GM12864 (cell line): ENCODE data around the gene TBC1D1.

Experiments used
- DNase-seq: peaks from one replicate; pipeline ENCODE4 v3.0.0-alpha.2; 2011; ENCODE audit warnings: low read depth
- H3K4me3 ChIP-seq: 2 replicates; pipeline ENCODE4 v1.5.1; 2011; ENCODE audit warnings: mild to moderate bottlenecking, low read depth, low read length, control low read depth
- CTCF ChIP-seq: IDR thresholded peaks from 2 replicates; pipeline ENCODE4 v1.5.1; 2011; ENCODE audit warnings: low read depth, mild to moderate bottlenecking, moderate library complexity, low read length, control low read depth, inconsistent platforms; ENCODE audit errors: missing control alignments

The TBC1D1 gene

GRCh38 chr4:37951461-37952352 is 60.8 kb downstream of the TBC1D1 start:
- no peak for DNase-seq
- no peak overlapping the region for H3K4me3 ChIP-seq
- TF ChIP-seq CTCF = no peak

- DNase-seq = no peak
- H3K4me3 ChIP-seq = no peak overlapping the region
Measured at GRCh38 chr4:37953156-37953555, 62.3 kb downstream of the TBC1D1 start.

DNA sequence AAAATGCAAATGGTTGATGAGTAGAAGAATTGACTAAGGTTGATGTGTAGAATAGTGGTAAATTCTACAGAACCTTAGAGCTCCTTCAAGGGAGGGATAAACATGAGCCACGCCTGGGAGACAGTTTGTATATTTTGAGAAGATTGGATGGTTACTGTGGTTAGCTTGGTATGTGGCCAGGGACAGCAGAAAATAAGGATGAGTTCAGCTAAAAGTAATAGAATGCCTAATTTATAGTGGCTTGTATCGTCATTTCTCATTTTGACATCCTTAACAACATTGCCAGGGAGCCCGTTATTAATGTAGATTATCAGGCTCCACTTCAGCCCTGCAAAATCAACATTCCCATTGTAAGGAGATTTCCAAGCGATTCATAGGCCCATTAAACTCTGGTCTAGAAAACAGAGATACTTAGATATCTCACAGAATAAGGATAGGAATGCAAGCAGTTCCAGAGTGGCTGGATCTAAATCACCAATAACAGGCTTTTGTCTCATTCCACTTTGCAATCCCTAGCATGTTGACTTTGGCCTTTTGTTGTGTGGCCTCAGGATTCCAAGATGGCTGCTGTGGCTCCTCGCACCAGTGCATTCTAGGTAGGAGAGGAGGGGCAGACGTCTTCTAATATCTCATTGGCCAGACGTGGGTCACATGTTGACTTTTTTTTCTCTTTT is 62.9 kb downstream of the TBC1D1 start:
- TF ChIP-seq CTCF = no peak
- H3K4me3 ChIP-seq = no peak overlapping the region
- no peak for DNase-seq

More at GRCh38 chr4:37953156-37953555, 62.3 kb downstream of the TBC1D1 start:
- no peak for TF ChIP-seq CTCF

DNA sequence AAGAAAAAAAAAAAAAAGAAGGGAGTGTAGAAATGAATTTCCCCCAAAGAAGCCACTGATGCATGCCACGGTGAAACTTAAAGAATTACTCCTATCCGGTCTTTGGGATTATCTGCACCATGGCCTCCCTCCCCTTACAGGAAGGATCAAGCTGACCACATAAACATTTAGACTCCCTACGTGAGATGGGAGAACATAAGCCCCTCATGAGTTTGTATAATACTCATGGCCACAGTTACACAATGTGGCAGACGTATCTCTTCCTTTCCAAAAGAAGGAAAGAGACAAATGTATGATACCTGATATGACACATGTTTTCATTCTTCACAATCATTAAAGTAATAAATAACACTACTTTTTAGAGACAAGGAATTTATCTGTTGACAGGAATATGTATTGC is 66.1 kb downstream of the TBC1D1 start:
- TF ChIP-seq CTCF = no peak
- no peak overlapping the region for H3K4me3 ChIP-seq
- DNase-seq = no peak

- no peak for DNase-seq
- no peak overlapping the region for H3K4me3 ChIP-seq
- no peak for TF ChIP-seq CTCF
Measured at GRCh38 chr4:37958932-37959331, 68.0 kb downstream of the TBC1D1 start.

DNA sequence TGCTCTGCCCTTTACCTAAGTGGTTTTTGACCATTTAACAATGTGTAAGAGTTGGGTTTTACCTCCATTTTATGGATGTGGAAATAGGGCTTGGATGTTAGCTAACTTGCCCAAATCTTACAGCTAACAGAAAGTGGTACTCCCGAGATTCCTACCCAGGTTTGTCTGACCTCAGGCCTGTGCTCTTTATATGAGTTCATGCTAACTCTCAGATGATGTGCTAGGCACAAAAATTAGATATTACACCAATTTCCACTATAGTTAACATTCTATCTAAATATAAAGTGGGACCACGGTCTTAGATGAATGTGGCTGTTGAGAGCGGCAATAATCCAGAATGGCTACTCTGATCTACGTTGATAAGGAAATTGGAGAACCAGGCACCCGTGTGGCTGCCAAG is 69.2 kb downstream of the TBC1D1 start, which contains the start of gene PTTG2:
TSS of gene PTTG2 (plus strand) at position 301 of the 400 bp plus-strand sequence. CDS start at position 338, 37 bp downstream.
- no peak for DNase-seq
- TF ChIP-seq CTCF = no peak

More for the DNA sequence above, 69.2 kb downstream of the TBC1D1 start, which contains the start of gene PTTG2:
- no peak within 1 kb of the TSS for H3K4me3 ChIP-seq
